ENCODE results near the gene ZNF778. TPM values are rescaled to one million over a fixed set of nuclear protein-coding genes. Genes with fewer than 3 reads are reported as not detected.

The ZNF778 gene
- total RNA-seq, 4 donors from 2014 or later, result 11.2 to 17.2 (median 13.9) TPM

GRCh38 chr16:89192956-89193575, 24.4 kb upstream of the ZNF778 start:
- intact Hi-C loops (cut with DNase I), result no loop called here

GRCh38 chr16:89193576-89194293, 23.8 kb upstream of the ZNF778 start:
- 71% methylated on average over 31 of the region's 38 CpGs for WGBS
- intact Hi-C loops (cut with DNase I), result no loop called here
- Histone ChIP-seq H3K27me3 (peaks cover 0 to 32% (median 8%) of the 10 kb centered on the region in 4 donors), H3K36me3 (no peaks in the 10 kb centered on the region), H3K9me3 (no peaks in the 10 kb centered on the region), H3K27ac (replicated peaks in 1 of 4) (no peak overlapping the region), H3K4me3 (peak overlapping the region in 1 of 4 donors; percentile 33), H3K4me1 (peaks cover 8 to 24% (median 23%) of the 10 kb centered on the region in 4 donors)
- no peak for TF ChIP-seq EP300 (IDR thresholded peaks at IDR 0.05)
- no peak for TF ChIP-seq POLR2AphosphoS5 (IDR thresholded peaks at IDR 0.05)
- TF ChIP-seq CTCF (IDR thresholded peaks at IDR 0.05), result no peak
- no peak for TF ChIP-seq POLR2A (IDR thresholded peaks at IDR 0.05; ENCODE audit: low read depth)
- DNase-seq (ENCODE audit: extremely low spot score), result no peak

More at GRCh38 chr16:89192956-89193575, 24.4 kb upstream of the ZNF778 start:
- Histone ChIP-seq H3K36me3 (no peaks in the 10 kb centered on the region), H3K4me3 (peak overlapping the region in 3 of 4 donors; percentile 33 to 56 (median 55)), H3K27ac (replicated peaks in 1 of 4) (no peak overlapping the region), H3K9me3 (no peaks in the 10 kb centered on the region), H3K4me1 (peaks cover 8 to 24% (median 23%) of the 10 kb centered on the region in 4 donors), H3K27me3 (peaks cover 0 to 25% (median 3%) of the 10 kb centered on the region in 4 donors)
- DNase-seq (ENCODE audit: extremely low spot score), result no peak
- 8% methylated on average over 16 of the region's 39 CpGs for WGBS
- no peak for TF ChIP-seq EP300 (IDR thresholded peaks at IDR 0.05)
- no peak for TF ChIP-seq CTCF (IDR thresholded peaks at IDR 0.05)
- TF ChIP-seq POLR2A (IDR thresholded peaks at IDR 0.05; ENCODE audit: low read depth), result no peak
- TF ChIP-seq POLR2AphosphoS5 (IDR thresholded peaks at IDR 0.05), result no peak

- intact Hi-C loops (cut with DNase I), result no loop called here
- Histone ChIP-seq H3K4me1 (peaks cover 8 to 24% (median 23%) of the 10 kb centered on the region in 4 donors), H3K4me3 (no peak overlapping the region), H3K36me3 (no peaks in the 10 kb centered on the region), H3K27ac (replicated peaks in 1 of 4) (no peak overlapping the region), H3K9me3 (no peaks in the 10 kb centered on the region), H3K27me3 (peaks cover 0 to 40% (median 17%) of the 10 kb centered on the region in 4 donors)
- no peak for TF ChIP-seq POLR2A (IDR thresholded peaks at IDR 0.05; ENCODE audit: low read depth)
- no peak for TF ChIP-seq POLR2AphosphoS5 (IDR thresholded peaks at IDR 0.05)
- no peak for DNase-seq (ENCODE audit: extremely low spot score)
- WGBS, result 88% methylated on average over 24 of the region's 45 CpGs
These were observed 22.9 kb upstream of the ZNF778 start for GRCh38 chr16:89194340-89195311.

- H3K4me1 ChIP-seq, result peaks cover 10 to 34% (median 31%) of the 10 kb centered on the region in 4 donors
- H3K36me3 ChIP-seq, result no peaks in the 10 kb centered on the region
- DNase-seq (ENCODE audit: extremely low spot score), result no peak
- 93% methylated on average over 3 of the region's 21 CpGs for WGBS
- TF ChIP-seq POLR2AphosphoS5 (IDR thresholded peaks at IDR 0.05) (no peak), EP300 (IDR thresholded peaks at IDR 0.05) (no peak), CTCF (IDR thresholded peaks at IDR 0.05) (no peak), POLR2A (IDR thresholded peaks at IDR 0.05; ENCODE audit: low read depth) (no peak)
- no peaks in the 10 kb centered on the region for H3K9me3 ChIP-seq
- H3K27ac ChIP-seq (replicated peaks in 1 of 4), result no peak overlapping the region
- no peak overlapping the region for H3K4me3 ChIP-seq
- peaks cover 2 to 51% (median 27%) of the 10 kb centered on the region in 4 donors for H3K27me3 ChIP-seq
- intact Hi-C loops (cut with DNase I), result no loop called here
These were observed 21.9 kb upstream of the ZNF778 start for GRCh38 chr16:89195521-89196171.

All from esophagus muscularis mucosa (tissue), 4 donors.